GM19025 (cell line): ENCODE measurements around the gene BUB3.

Source experiments
- ATAC-seq: cut with Tn5 transposase; IDR thresholded peaks from one replicate; pipeline ENCODE4 v1.9.1; 2021; ENCODE audit warnings: mild to moderate bottlenecking, low read depth, moderate library complexity; ENCODE audit not compliant: unreplicated experiment

BUB3 gene

GRCh38 chr10:123202506-123202905 lies 48.3 kb downstream of the BUB3 start:
- ATAC-seq, result no peak

DNA sequence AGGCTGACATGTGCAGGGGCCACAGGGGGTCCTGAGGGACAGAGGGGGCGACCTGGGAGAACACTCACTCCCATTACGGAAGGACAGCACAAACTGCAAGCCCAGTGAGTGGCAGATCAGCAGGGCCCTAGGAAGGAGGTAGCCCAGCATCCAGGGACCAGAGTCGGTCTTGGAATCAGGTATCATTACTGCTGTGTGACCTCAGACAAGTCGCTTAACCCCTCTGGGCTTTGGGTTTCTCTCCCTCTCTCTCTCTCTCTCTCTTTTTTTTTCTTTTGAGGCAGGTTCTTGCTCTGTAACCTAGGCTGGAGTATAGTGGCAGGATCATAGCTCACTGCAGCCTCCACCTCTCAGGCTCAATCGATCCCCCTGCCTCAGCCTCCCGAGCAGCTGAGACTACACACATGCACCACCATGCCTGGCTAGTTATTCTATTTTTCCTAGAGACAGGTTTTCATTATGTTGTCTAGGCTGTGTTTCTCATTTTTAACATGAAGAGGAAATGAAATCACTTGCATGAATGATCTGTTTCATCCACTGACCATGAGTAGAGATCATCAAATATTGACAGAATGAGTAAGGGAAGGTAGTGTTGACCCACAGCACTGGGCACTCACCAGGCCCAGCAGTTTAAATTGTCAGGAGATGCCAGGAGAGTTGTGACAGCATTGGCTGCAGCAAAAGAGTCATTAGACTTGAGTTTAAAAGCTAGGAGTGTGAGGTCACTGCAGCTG lies 49.4 kb downstream of the BUB3 start:
- no peak for ATAC-seq

GRCh38 chr10:123204127-123204461 lies 49.9 kb downstream of the BUB3 start:
- no peak for ATAC-seq

GRCh38 chr10:123205041-123205440 lies 50.8 kb downstream of the BUB3 start:
- ATAC-seq, result no peak

- ATAC-seq, result no peak
These were observed 57.9 kb downstream of the BUB3 start for GRCh38 chr10:123212063-123212462.

DNA sequence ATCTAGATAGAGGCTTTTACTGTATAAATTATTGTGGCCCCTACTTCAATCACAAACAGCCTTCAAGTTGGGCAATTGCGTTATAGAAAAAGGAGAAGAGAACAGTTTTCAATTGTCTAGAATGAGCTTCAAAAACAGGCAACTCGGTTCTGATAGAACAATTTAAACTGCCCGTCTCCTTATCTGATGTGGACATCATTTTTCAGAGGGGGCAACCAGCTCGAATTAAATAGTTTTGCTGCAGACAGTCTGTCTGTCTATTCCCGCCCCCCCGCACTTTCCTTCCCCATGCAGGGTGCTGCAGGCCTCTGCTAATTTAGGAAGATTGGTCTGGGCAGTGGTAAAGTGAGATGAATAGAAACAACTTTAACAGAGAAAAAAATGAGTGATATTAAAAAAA lies 58.4 kb downstream of the BUB3 start:
- ATAC-seq, result no peak

DNA sequence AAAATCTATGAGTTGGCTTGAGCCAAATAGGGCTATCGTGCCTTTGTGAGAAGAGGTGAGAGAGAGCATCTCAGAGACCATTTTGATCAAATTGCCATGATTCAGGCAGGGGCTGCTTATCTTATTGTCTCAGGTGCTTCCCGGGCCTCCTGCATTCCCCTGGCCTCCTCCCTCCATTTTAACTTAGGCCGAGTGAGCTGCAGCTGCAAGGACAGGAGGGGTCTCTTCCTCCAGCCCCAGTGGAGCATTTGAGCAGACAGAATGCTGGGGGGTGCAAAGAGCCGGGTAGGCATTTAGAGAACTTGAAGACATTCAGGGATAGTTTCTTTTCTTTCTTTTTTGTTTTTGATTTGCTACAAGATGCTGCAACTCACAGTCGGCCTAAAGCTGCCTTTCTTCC lies 59.0 kb downstream of the BUB3 start:
- ATAC-seq, result no peak
